ES-I3 (cell line): ENCODE data around the gene SSTR5.

ENCODE experiments used
- H3K36me3 ChIP-seq: 2 replicates; pipeline ENCODE4 v1.6.1; 2013; ENCODE audit warnings: mild to moderate bottlenecking, low read length, control low read depth, moderate library complexity; ENCODE audit not compliant: insufficient read depth
- H3K4me1 ChIP-seq: 2 replicates; pipeline ENCODE4 v1.6.1; 2013; ENCODE audit warnings: mild to moderate bottlenecking, control low read depth, low read length; ENCODE audit not compliant: insufficient read depth
- H3K9ac ChIP-seq: 2 replicates; pipeline ENCODE4 v1.6.1; 2013; ENCODE audit warnings: low read depth, mild to moderate bottlenecking, low read length, moderate library complexity
- H3K9me3 ChIP-seq: 2 replicates; pipeline ENCODE4 v1.6.1; 2013; ENCODE audit warnings: mild to moderate bottlenecking, low read length, moderate library complexity; ENCODE audit not compliant: control insufficient read depth, insufficient read depth

Gene SSTR5

DNA sequence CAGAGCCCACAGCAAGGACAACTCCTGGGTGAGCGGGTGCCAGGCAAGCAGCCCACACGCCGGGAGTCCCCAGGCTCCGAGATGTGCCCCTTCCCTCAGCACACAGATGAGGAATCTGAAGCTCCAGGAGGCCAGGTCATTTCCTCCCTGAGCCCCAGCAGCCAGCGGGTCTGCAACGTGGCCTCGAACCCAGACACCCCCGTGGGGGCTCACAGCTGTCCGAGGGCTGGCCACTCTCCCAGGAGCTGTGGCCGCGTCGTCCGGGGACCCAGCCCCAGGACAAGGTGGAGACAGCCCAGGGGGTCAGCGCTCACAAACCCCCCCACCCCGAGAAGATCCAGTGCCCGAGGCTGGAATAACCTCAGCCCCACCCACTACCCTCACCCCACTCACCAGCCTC lies 40.9 kb downstream of the SSTR5 start:
- H3K4me1 ChIP-seq, result no peaks in the 10 kb centered on the region
- no peaks in the 10 kb centered on the region for H3K36me3 ChIP-seq
- no peaks in the 10 kb centered on the region for H3K9me3 ChIP-seq
- H3K9ac ChIP-seq, result no peak overlapping the region

- Histone ChIP-seq H3K36me3 (no peaks in the 10 kb centered on the region), H3K9me3 (no peaks in the 10 kb centered on the region), H3K4me1 (no peaks in the 10 kb centered on the region), H3K9ac (no peak overlapping the region)
Observed at GRCh38 chr16:1113889-1114526, 41.5 kb downstream of the SSTR5 start.

- no peaks in the 10 kb centered on the region for H3K9me3 ChIP-seq
- no peaks in the 10 kb centered on the region for H3K4me1 ChIP-seq
- no peaks in the 10 kb centered on the region for H3K36me3 ChIP-seq
- H3K9ac ChIP-seq, result no peak overlapping the region
Observed at GRCh38 chr16:1116693-1117077, 44.1 kb downstream of the SSTR5 start.

GRCh38 chr16:1117176-1117900 lies 44.8 kb downstream of the SSTR5 start:
- no peaks in the 10 kb centered on the region for H3K4me1 ChIP-seq
- no peaks in the 10 kb centered on the region for H3K9me3 ChIP-seq
- H3K9ac ChIP-seq, result no peak overlapping the region
- no peaks in the 10 kb centered on the region for H3K36me3 ChIP-seq

DNA sequence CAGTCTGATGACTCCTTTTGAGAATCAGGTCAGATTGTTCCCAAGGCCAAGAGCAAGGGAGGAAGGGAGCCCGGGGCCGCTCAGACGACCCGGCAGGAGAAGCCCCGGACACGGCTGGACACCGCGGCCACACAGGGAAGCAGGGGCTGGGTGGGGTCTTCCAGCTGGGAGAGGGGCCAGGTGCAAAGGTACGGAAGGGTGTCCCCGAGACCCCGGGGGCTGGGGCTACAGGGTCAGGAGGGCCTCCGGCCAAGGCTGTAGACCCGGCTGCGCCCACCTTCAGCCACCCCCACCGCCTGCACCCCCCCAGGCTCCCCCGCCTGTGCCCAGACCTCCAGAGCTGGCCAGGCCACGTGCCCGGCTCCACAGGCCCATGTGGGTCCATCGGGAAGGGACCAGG lies 45.4 kb downstream of the SSTR5 start:
- Histone ChIP-seq H3K9ac (no peak overlapping the region), H3K4me1 (no peaks in the 10 kb centered on the region), H3K36me3 (no peaks in the 10 kb centered on the region), H3K9me3 (no peaks in the 10 kb centered on the region)

GRCh38 chr16:1119129-1119528 lies 46.6 kb downstream of the SSTR5 start:
- H3K9me3 ChIP-seq, result no peaks in the 10 kb centered on the region
- H3K9ac ChIP-seq, result no peak overlapping the region
- H3K36me3 ChIP-seq, result no peaks in the 10 kb centered on the region
- H3K4me1 ChIP-seq, result no peaks in the 10 kb centered on the region

DNA sequence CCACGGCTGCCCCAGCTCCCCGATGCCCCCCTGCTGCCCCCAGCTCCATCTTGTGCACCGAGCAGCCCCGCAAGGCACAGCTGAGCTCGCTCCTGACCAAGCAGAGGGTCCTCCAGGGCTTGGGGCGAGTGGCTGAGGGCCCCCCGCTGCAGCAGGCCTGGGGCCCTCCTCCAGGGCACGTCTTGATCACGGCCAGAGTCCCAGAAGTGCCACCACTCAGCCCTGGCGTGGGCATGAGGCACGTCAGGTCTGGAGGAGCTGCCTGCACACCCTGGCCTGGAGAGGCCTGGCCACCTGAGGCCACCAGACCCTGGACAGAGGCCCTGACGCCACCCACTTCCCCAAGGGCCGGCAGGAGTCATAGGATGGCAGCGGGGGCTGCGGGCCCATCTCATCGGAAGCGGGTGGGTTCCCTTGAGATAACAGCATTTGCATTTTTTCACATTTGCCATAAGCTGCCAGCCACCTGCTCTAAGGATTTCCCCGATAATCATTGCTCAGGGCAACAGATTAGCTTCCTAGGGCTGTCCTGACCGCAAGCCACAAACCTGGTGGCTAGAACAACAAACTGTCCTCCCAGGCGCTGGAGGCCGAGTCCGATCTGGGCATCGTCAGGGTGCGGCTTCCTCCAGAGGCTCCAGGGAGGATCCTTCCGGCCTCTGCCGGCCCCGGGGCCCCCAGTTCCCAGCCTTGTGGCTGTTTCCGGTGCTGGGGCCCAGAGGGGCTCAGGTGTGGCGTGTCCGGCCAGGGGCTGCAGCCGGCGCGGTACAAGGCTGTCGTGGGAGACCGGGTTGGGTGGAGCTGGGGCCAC lies 47.4 kb downstream of the SSTR5 start:
- H3K4me1 ChIP-seq, result no peaks in the 10 kb centered on the region
- no peaks in the 10 kb centered on the region for H3K9me3 ChIP-seq
- no peaks in the 10 kb centered on the region for H3K36me3 ChIP-seq
- H3K9ac ChIP-seq, result no peak overlapping the region

GRCh38 chr16:1120577-1120941 lies 48.0 kb downstream of the SSTR5 start:
- H3K9ac ChIP-seq, result no peak overlapping the region
- H3K36me3 ChIP-seq, result no peaks in the 10 kb centered on the region
- no peaks in the 10 kb centered on the region for H3K9me3 ChIP-seq
- H3K4me1 ChIP-seq, result no peaks in the 10 kb centered on the region

- H3K9me3 ChIP-seq, result no peaks in the 10 kb centered on the region
- no peak overlapping the region for H3K9ac ChIP-seq
- no peaks in the 10 kb centered on the region for H3K4me1 ChIP-seq
- H3K36me3 ChIP-seq, result no peaks in the 10 kb centered on the region
Observed at GRCh38 chr16:1121009-1121408, 48.5 kb downstream of the SSTR5 start.

- Histone ChIP-seq H3K9ac (no peak overlapping the region), H3K9me3 (no peaks in the 10 kb centered on the region), H3K4me1 (no peaks in the 10 kb centered on the region), H3K36me3 (no peaks in the 10 kb centered on the region)
Observed at GRCh38 chr16:1121601-1122397, 49.3 kb downstream of the SSTR5 start.

GRCh38 chr16:1122398-1122765 lies 49.8 kb downstream of the SSTR5 start:
- Histone ChIP-seq H3K36me3 (no peaks in the 10 kb centered on the region), H3K9me3 (no peaks in the 10 kb centered on the region), H3K4me1 (no peaks in the 10 kb centered on the region), H3K9ac (no peak overlapping the region)

GRCh38 chr16:1123525-1124230 lies 51.1 kb downstream of the SSTR5 start:
- no peaks in the 10 kb centered on the region for H3K36me3 ChIP-seq
- no peak overlapping the region for H3K9ac ChIP-seq
- no peaks in the 10 kb centered on the region for H3K9me3 ChIP-seq
- no peaks in the 10 kb centered on the region for H3K4me1 ChIP-seq

GRCh38 chr16:1124291-1124690 lies 51.7 kb downstream of the SSTR5 start:
- H3K9ac ChIP-seq, result no peak overlapping the region
- no peaks in the 10 kb centered on the region for H3K36me3 ChIP-seq
- H3K9me3 ChIP-seq, result no peaks in the 10 kb centered on the region
- H3K4me1 ChIP-seq, result no peaks in the 10 kb centered on the region

GRCh38 chr16:1124795-1125194 lies 52.2 kb downstream of the SSTR5 start:
- Histone ChIP-seq H3K4me1 (no peaks in the 10 kb centered on the region), H3K9ac (no peak overlapping the region), H3K36me3 (no peaks in the 10 kb centered on the region), H3K9me3 (no peaks in the 10 kb centered on the region)
